Measurements from ENCODE around the gene NLGN2. TPM values are rescaled to one million over a fixed set of nuclear protein-coding genes. Genes with fewer than 3 reads are reported as not detected.
"Not testable (repeated sequence)": the region's sequence is repeated elsewhere in the genome, so short reads cannot be mapped to it uniquely, and the experiment has no call there.

Gene NLGN2
- 9.3 TPM for total RNA-seq
- long read RNA-seq, partial matches to known transcripts, result 0 of 2 reads
- long read RNA-seq, other reads (novel, unspliced or antisense), result 2 of 2 reads

GRCh38 chr17:7407485-7408251 lies at the start of gene NLGN2:
TSS of gene NLGN2 (plus strand) at chr17:7407845. CDS start at chr17:7408256, 411 bp downstream.
- intact Hi-C loops (cut with micrococcal nuclease), result no loop called here
- no peak within 1 kb of the TSS for H3K27ac ChIP-seq (replicated peaks)
- no peaks in the 10 kb centered on the region for H3K27me3 ChIP-seq (ENCODE audit: low read depth)
- no peak for DNase-seq
- H3K4me3 ChIP-seq, result no peak within 1 kb of the TSS
- H3K4me1 ChIP-seq, result peaks cover 20% of the 10 kb centered on the region
- TF ChIP-seq CTCF (IDR thresholded peaks at IDR 0.05; ENCODE audit: borderline replicate concordance), result no peak
- no peaks in the 10 kb centered on the region for H3K9me3 ChIP-seq (replicated peaks)
- H3K36me3 ChIP-seq, result no peaks in the 10 kb centered on the region

GRCh38 chr17:7361906-7362305 lies 45.7 kb upstream of the NLGN2 start:
- Histone ChIP-seq H3K9me3 (replicated peaks) (no peaks in the 10 kb centered on the region), H3K4me1 (no peaks in the 10 kb centered on the region), H3K4me3 (no peak overlapping the region), H3K27me3 (ENCODE audit: low read depth) (no peaks in the 10 kb centered on the region), H3K36me3 (no peaks in the 10 kb centered on the region), H3K27ac (replicated peaks) (no peak overlapping the region)
- no peak for DNase-seq
- intact Hi-C loops (cut with micrococcal nuclease), result no loop called here
- TF ChIP-seq CTCF (IDR thresholded peaks at IDR 0.05; ENCODE audit: borderline replicate concordance), result no peak

GRCh38 chr17:7363311-7363710 lies 44.3 kb upstream of the NLGN2 start:
- intact Hi-C loops (cut with micrococcal nuclease), result no loop called here
- no peaks in the 10 kb centered on the region for H3K4me1 ChIP-seq
- DNase-seq, result no peak

GRCh38 chr17:7365963-7366362 lies 41.7 kb upstream of the NLGN2 start:
- H3K9me3 ChIP-seq (replicated peaks); H3K4me3 ChIP-seq; DNase-seq; H3K36me3 ChIP-seq; H3K4me1 ChIP-seq; H3K27ac ChIP-seq (replicated peaks); intact Hi-C loops (cut with micrococcal nuclease): not testable (repeated sequence)
- H3K27me3 ChIP-seq (ENCODE audit: low read depth), result peaks cover 21% of the 10 kb centered on the region

More at GRCh38 chr17:7363311-7363710, 44.3 kb upstream of the NLGN2 start:
- peaks cover 6% of the 10 kb centered on the region for H3K27me3 ChIP-seq (ENCODE audit: low read depth)
- no peaks in the 10 kb centered on the region for H3K36me3 ChIP-seq
- H3K4me3 ChIP-seq, result no peak overlapping the region
- no peaks in the 10 kb centered on the region for H3K9me3 ChIP-seq (replicated peaks)
- TF ChIP-seq CTCF (IDR thresholded peaks at IDR 0.05; ENCODE audit: borderline replicate concordance), result no peak
- no peak overlapping the region for H3K27ac ChIP-seq (replicated peaks)

GRCh38 chr17:7367083-7367482 lies 40.6 kb upstream of the NLGN2 start:
- peaks cover 21% of the 10 kb centered on the region for H3K27me3 ChIP-seq (ENCODE audit: low read depth)
- no peak overlapping the region for H3K27ac ChIP-seq (replicated peaks)
- H3K4me3 ChIP-seq, result no peak overlapping the region
- H3K9me3 ChIP-seq (replicated peaks), result no peaks in the 10 kb centered on the region
- no peak for DNase-seq
- no peaks in the 10 kb centered on the region for H3K36me3 ChIP-seq
- intact Hi-C loops (cut with micrococcal nuclease), result no loop called here
- no peaks in the 10 kb centered on the region for H3K4me1 ChIP-seq
- no peak for TF ChIP-seq CTCF (IDR thresholded peaks at IDR 0.05; ENCODE audit: borderline replicate concordance)

- no peak overlapping the region for H3K4me3 ChIP-seq
- H3K36me3 ChIP-seq, result no peaks in the 10 kb centered on the region
- intact Hi-C loops (cut with micrococcal nuclease), result no loop called here
- TF ChIP-seq CTCF (IDR thresholded peaks at IDR 0.05; ENCODE audit: borderline replicate concordance), result no peak
- H3K27ac ChIP-seq (replicated peaks), result no peak overlapping the region
- peaks cover 21% of the 10 kb centered on the region for H3K27me3 ChIP-seq (ENCODE audit: low read depth)
- H3K9me3 ChIP-seq (replicated peaks), result no peaks in the 10 kb centered on the region
- H3K4me1 ChIP-seq, result no peaks in the 10 kb centered on the region
- no peak for DNase-seq
These were observed 39.6 kb upstream of the NLGN2 start for GRCh38 chr17:7367918-7368598.

- H3K27me3 ChIP-seq (ENCODE audit: low read depth), result peaks cover 21% of the 10 kb centered on the region
- H3K9me3 ChIP-seq (replicated peaks); H3K4me3 ChIP-seq; DNase-seq; H3K36me3 ChIP-seq; H3K4me1 ChIP-seq; H3K27ac ChIP-seq (replicated peaks); intact Hi-C loops (cut with micrococcal nuclease): not testable (repeated sequence)
These were observed 39.0 kb upstream of the NLGN2 start for GRCh38 chr17:7368599-7368994.

Measured in left ventricle myocardium inferior (tissue), 1 donor.